HepG2 (cell line): ENCODE data around the gene BACE1-AS. TPM values are rescaled to one million over a fixed set of nuclear protein-coding genes. Genes with fewer than 3 reads are reported as not detected.

Source experiments
- ATAC-seq: fragments of 200-7000 bp; cut with Tn5 transposase; 3 replicates; pipeline ENCODE4 v1.9.1; 2020; ENCODE audit warnings: mild to moderate bottlenecking, moderate library complexity
- BruUV-seq: library from RNA; stranded (reverse); fragments of 400-500 nt; replicated peaks from 2 replicates; lab custom pipeline; 2021; lab: Mats Ljungman, UMichigan
- CTCF ChIA-PET: fragments of 300-600 bp; formaldehyde crosslinking; extraction: SDS; loops from one replicate; lab custom pipeline; 2021; ENCODE audit warnings: low total read pairs, inconsistent platforms, low intra/inter-chr PET ratio; lab: Yijun Ruan, JAX
- POLR2A ChIA-PET: fragments of 350-600 bp; sonication (Branson Sonifier 250); formaldehyde crosslinking; loops from one replicate; lab custom pipeline; 2020; ENCODE audit warnings: antibody characterized with exemption, inconsistent platforms; lab: Yijun Ruan, JAX
- DNase-seq: peaks from one replicate; pipeline ENCODE4 v3.0.0-alpha.2; 2015; ENCODE audit warnings: low spot score
- FAIRE-seq: peaks from 3 replicates; lab custom pipeline; 2011; peaks lifted over from hg19 to GRCh38; lab: Jason Lieb, UNC
- H2AFZ ChIP-seq: one replicate; pipeline ENCODE4 v1.6.1; 2011; ENCODE audit warnings: low read length, inconsistent platforms
- H3K27ac ChIP-seq: fragments of 300-600 bp; 3 replicates; pipeline ENCODE4 v1.8.0; 2011; ENCODE audit warnings: mixed run types, mild to moderate bottlenecking, mixed read lengths, low read length, inconsistent platforms; ENCODE audit not compliant: insufficient read depth; ENCODE audit errors: extremely low read length
- H3K27me3 ChIP-seq, 2 experiments: fragments of 200-600 bp in 1 of 2; 2 replicates in 1 of 2; 3 replicates in 1 of 2; pipeline versions ENCODE4 v1.6.0 to v1.8.0; 2011; ENCODE audit warnings: low read length in 2 of 2, mild to moderate bottlenecking in 2 of 2, moderate library complexity in 2 of 2, inconsistent platforms in 1 of 2; ENCODE audit not compliant: insufficient read depth in 2 of 2, control insufficient read depth in 1 of 2
- H3K36me3 ChIP-seq, 2 experiments: fragments of 200-600 bp in 1 of 2; replicated peaks in 1 of 2; 2 replicates in 1 of 2; 3 replicates in 1 of 2; pipeline versions ENCODE4 v1.5.1 to v1.8.0; 2011; ENCODE audit warnings: low read length in 2 of 2, inconsistent platforms in 1 of 2; ENCODE audit not compliant: insufficient read depth in 2 of 2, control insufficient read depth in 1 of 2
- H3K4me1 ChIP-seq: 2 replicates; pipeline ENCODE4 v1.5.1; 2012; ENCODE audit warnings: low read length, inconsistent platforms; ENCODE audit not compliant: insufficient read depth
- H3K4me2 ChIP-seq: 2 replicates; pipeline ENCODE4 v1.6.0; 2011; ENCODE audit warnings: low read depth, low read length, inconsistent platforms
- H3K4me3 ChIP-seq, 3 experiments: fragments of 200-600 bp in 1 of 3; sonication (generic), shearing (Covaris generic) in 1 of 3; replicated peaks in 1 of 3; 2 replicates each; pipeline ENCODE4 v1.5.1; 2011 to 2016; ENCODE audit warnings: low read length in 3 of 3, inconsistent platforms in 2 of 3, low read depth in 2 of 3, mild to moderate bottlenecking in 2 of 3, control low read depth in 1 of 3, mixed read lengths in 1 of 3; ENCODE audit not compliant: insufficient read depth in 1 of 3
- H3K79me2 ChIP-seq: one replicate; pipeline ENCODE4 v1.6.1; 2011; ENCODE audit warnings: low read length, inconsistent platforms; ENCODE audit not compliant: insufficient read depth
- H3K9ac ChIP-seq: 2 replicates; pipeline ENCODE4 v1.6.0; 2011; ENCODE audit warnings: mild to moderate bottlenecking, low read depth, low read length, inconsistent platforms; ENCODE audit not compliant: insufficient read depth
- H3K9me3 ChIP-seq: 2 replicates; pipeline ENCODE4 v1.5.1; 2012; ENCODE audit warnings: mild to moderate bottlenecking, low read length
- H4K20me1 ChIP-seq: 2 replicates; pipeline ENCODE4 v1.6.0; 2011; ENCODE audit warnings: inconsistent platforms, mild to moderate bottlenecking, low read length, moderate library complexity; ENCODE audit not compliant: insufficient read depth
- DMAP1 ChIP-seq: IDR thresholded peaks from 2 replicates; pipeline ENCODE4 v1.6.1; 2016
- EEA1 ChIP-seq: sonication (generic); formaldehyde crosslinking; IDR thresholded peaks from 2 replicates; pipeline ENCODE4 v1.5.1; 2020; ENCODE audit warnings: mild to moderate bottlenecking, missing genetic modification reagents, borderline replicate concordance
- MAFF ChIP-seq: IDR thresholded peaks from 2 replicates; pipeline ENCODE4 v1.6.1; 2011; ENCODE audit warnings: low read depth, low read length, improper control_type of control experiment
- SRF ChIP-seq: IDR thresholded peaks from 2 replicates; pipeline ENCODE4 v1.6.1; 2011; ENCODE audit warnings: mild to moderate bottlenecking, low read depth, low read length, moderate library complexity
- YEATS2 ChIP-seq: sonication (generic); formaldehyde crosslinking; IDR thresholded peaks from 2 replicates; pipeline ENCODE4 v1.4.0; 2020; ENCODE audit warnings: missing genetic modification reagents, borderline replicate concordance
- ZNF24 ChIP-seq: fragments of 450-650 bp; IDR thresholded peaks from 2 replicates; pipeline ENCODE4 v1.6.1; 2017; ENCODE audit warnings: antibody characterized with exemption, mild to moderate bottlenecking
- ZNF512 ChIP-seq: sonication (generic); formaldehyde crosslinking; IDR thresholded peaks from 2 replicates; pipeline ENCODE4 v1.4.0; 2020; ENCODE audit warnings: mild to moderate bottlenecking, missing genetic modification reagents
- ZNF619 ChIP-seq: sonication (generic); formaldehyde crosslinking; IDR thresholded peaks from 2 replicates; pipeline ENCODE4 v1.4.0; 2020; ENCODE audit warnings: mild to moderate bottlenecking, missing genetic modification reagents
- WGBS: methylation state at CpG from one replicate; pipeline ENCODE4 v1.1.6; 2017; ENCODE audit warnings: low lambda C conversion rate; 5-methylcytosine and 5-hydroxymethylcytosine counted together
- in situ Hi-C: cut with HindIII; loops from 2 replicates; pipeline ENCODE4 v1.10.0; 2017; ENCODE audit warnings: low pct_unique_long_range_greater_than_20kb; ENCODE audit not compliant: extremely low pct_ligation_motif_present
- intact Hi-C: fragments of 100-400 bp; cut with micrococcal nuclease; formaldehyde crosslinking; loops from one replicate; pipeline ENCODE4 v1.10.0; 2022; ENCODE audit not compliant: unreplicated experiment
- polyA plus RNA-seq, 8 experiments: library from polyadenylated mRNA; depleted of rRNA in 3 of 8; stranded (reverse) in 7 of 8; unstranded in 1 of 8; fragments of >200 nt; fragmentation: Illumina TruSeq in 4 of 8; extraction: Trizol in 4 of 8; gene quantifications; 2 replicates each; pipeline versions ENCODE4 v1.2.1 to v1.2.3, GENCODE V29; 2011 to 2016; ENCODE audit warnings: low read depth in 4 of 8, missing spikeins in 1 of 8, mixed read lengths in 1 of 8; ENCODE audit not compliant: insufficient read depth in 1 of 8
- total RNA-seq, 5 experiments: library from RNA; depleted of rRNA; stranded (reverse); fragments of >200 nt; fragmentation: Illumina TruSeq; extraction: Trizol; gene quantifications; 2 replicates each; pipeline ENCODE4 v1.2.3, GENCODE V29; 2016; ENCODE audit warnings: low read depth in 1 of 5

Gene BACE1-AS
- total and polyA plus RNA-seq, 2 of the 13 experiments (the other 11 are each of a cell fraction or from before 2014, with no cell fraction given) = 2.0 to 3.9 TPM

GRCh38 chr11:117248341-117248740, 42.8 kb upstream of the BACE1-AS start:
- Histone ChIP-seq H3K27me3 (no peaks in the 10 kb centered on the region), H3K9me3 (no peaks in the 10 kb centered on the region), H2AFZ (no peak overlapping the region), H3K9ac (no peak overlapping the region), H3K4me2 (no peak overlapping the region), H3K27ac (no peak overlapping the region), H3K79me2 (no peaks in the 10 kb centered on the region), H4K20me1 (no peaks in the 10 kb centered on the region), H3K36me3 (peaks cover 5 to 29% of the 10 kb centered on the region in 2 experiments), H3K4me1 (no peaks in the 10 kb centered on the region; the same call in 1 of the 2 replicates), H3K4me3 (no peak overlapping the region)
- WGBS = 99% methylated on average over 4 of the region's 4 CpGs
- intact Hi-C loops = no loop called here
- no peak for DNase-seq
- ChIA-PET CTCF (no interaction called here), POLR2A (no interaction called here)
- in situ Hi-C loops = no loop called here
- no TSS peak for BruUV-seq
- no peak for TF ChIP-seq EEA1
- TF ChIP-seq MAFF = 0 out of 2 replicates have a peak, but pooled peaks have one; percentile 6
- no peak for ATAC-seq
- no peak for FAIRE-seq

GRCh38 chr11:117249571-117249970, 41.6 kb upstream of the BACE1-AS start:
- Histone ChIP-seq H2AFZ (no peak overlapping the region), H3K4me2 (no peak overlapping the region), H3K9ac (no peak overlapping the region), H4K20me1 (no peaks in the 10 kb centered on the region), H3K36me3 (peaks cover 6 to 22% of the 10 kb centered on the region in 2 experiments), H3K27me3 (no peaks in the 10 kb centered on the region), H3K27ac (no peak overlapping the region), H3K4me3 (no peak overlapping the region), H3K9me3 (no peaks in the 10 kb centered on the region), H3K4me1 (no peaks in the 10 kb centered on the region; the same call in 1 of the 2 replicates), H3K79me2 (no peaks in the 10 kb centered on the region)
- no peak for ATAC-seq
- ChIA-PET POLR2A (no interaction called here), CTCF (no interaction called here)
- FAIRE-seq = no peak
- in situ Hi-C loops (no loop called here), intact Hi-C loops (no loop called here)
- no peak for DNase-seq
- TF ChIP-seq ZNF619 (CRISPR knock-in tag) (no peak), DMAP1 (CRISPR knock-in tag) (no peak), ZNF512 (CRISPR knock-in tag) (no peak), ZNF24 (0 out of 2 replicates have a peak, but pooled peaks have one; percentile 30), SRF (no peak), YEATS2 (no peak)
- 95% methylated on average over 4 of the region's 4 CpGs for WGBS
- BruUV-seq = no TSS peak
